ENCODE results near the gene ABHD15. TPM values are rescaled to one million over a fixed set of nuclear protein-coding genes. Genes with fewer than 3 reads are reported as not detected.

Gene ABHD15
- total RNA-seq, 1 donor from 2014 or later = 6.3 TPM

- FAIRE-seq (no peak), DNase-seq (ENCODE audit: low read depth) (no peak)
- TF ChIP-seq CTCF (IDR thresholded peaks at IDR 0.05; ENCODE audit: insufficient read depth, low read length, severe bottlenecking) = no peak
- H3K4me3 ChIP-seq (ENCODE audit: low read depth, low read length) = no peak overlapping the region
- peaks cover 21% of the 10 kb centered on the region for H3K36me3 ChIP-seq (ENCODE audit: control insufficient read depth, insufficient read depth, low read length)
- H3K27me3 ChIP-seq (ENCODE audit: control insufficient read depth, insufficient read depth, low read length) = no peaks in the 10 kb centered on the region
Observed at GRCh38 chr17:29571883-29572681, 5.2 kb upstream of the ABHD15 start.

GRCh38 chr17:29571486-29571882 lies 4.6 kb upstream of the ABHD15 start:
- DNase-seq (ENCODE audit: low read depth) (no peak), FAIRE-seq (no peak)
- TF ChIP-seq CTCF (IDR thresholded peaks at IDR 0.05; ENCODE audit: insufficient read depth, low read length, severe bottlenecking) = no peak
- Histone ChIP-seq H3K27me3 (ENCODE audit: control insufficient read depth, insufficient read depth, low read length) (no peaks in the 10 kb centered on the region), H3K36me3 (ENCODE audit: control insufficient read depth, insufficient read depth, low read length) (peaks cover 15% of the 10 kb centered on the region), H3K4me3 (ENCODE audit: low read depth, low read length) (no peak overlapping the region)

GRCh38 chr17:29570521-29570920 lies 3.7 kb upstream of the ABHD15 start:
- Histone ChIP-seq H3K36me3 (ENCODE audit: control insufficient read depth, insufficient read depth, low read length) (peaks cover 6% of the 10 kb centered on the region), H3K4me3 (ENCODE audit: low read depth, low read length) (no peak overlapping the region), H3K27me3 (ENCODE audit: control insufficient read depth, insufficient read depth, low read length) (no peaks in the 10 kb centered on the region)
- no peak for TF ChIP-seq CTCF (IDR thresholded peaks at IDR 0.05; ENCODE audit: insufficient read depth, low read length, severe bottlenecking)
- no peak for DNase-seq (ENCODE audit: low read depth)
- FAIRE-seq = no peak

GRCh38 chr17:29569245-29569950 lies 2.6 kb upstream of the ABHD15 start:
- Histone ChIP-seq H3K36me3 (ENCODE audit: control insufficient read depth, insufficient read depth, low read length) (peaks cover 1% of the 10 kb centered on the region), H3K4me3 (ENCODE audit: low read depth, low read length) (peak overlapping the region; percentile 61), H3K27me3 (ENCODE audit: control insufficient read depth, insufficient read depth, low read length) (no peaks in the 10 kb centered on the region)
- FAIRE-seq (no peak), DNase-seq (ENCODE audit: low read depth) (peak; percentile 36)
- TF ChIP-seq CTCF (IDR thresholded peaks at IDR 0.05; ENCODE audit: insufficient read depth, low read length, severe bottlenecking) = no peak

GRCh38 chr17:29568331-29569244 lies 1.8 kb upstream of the ABHD15 start, which contains the start of gene TP53I13:
TP53I13 (plus strand) TSS chr17:29568701; CDS start chr17:29568759, 58 bp downstream.
- no peak for FAIRE-seq
- no peak for TF ChIP-seq CTCF (IDR thresholded peaks at IDR 0.05; ENCODE audit: insufficient read depth, low read length, severe bottlenecking)
- H3K4me3 ChIP-seq (ENCODE audit: low read depth, low read length) = peak within 1 kb of the TSS; percentile 61
- peak; percentile 46 for DNase-seq (ENCODE audit: low read depth)
- H3K36me3 ChIP-seq (ENCODE audit: control insufficient read depth, insufficient read depth, low read length) = peaks cover 1% of the 10 kb centered on the region
- H3K27me3 ChIP-seq (ENCODE audit: control insufficient read depth, insufficient read depth, low read length) = no peaks in the 10 kb centered on the region

Measured in bronchial epithelial cell (primary cell).